Adrenal gland (tissue), 12 donors: ENCODE measurements around the gene IL11RA. TPM values are rescaled to one million over a fixed set of nuclear protein-coding genes. Genes with fewer than 3 reads are reported as not detected.

Experiments used
- DNase-seq, 7 donors: peaks; one replicate each; pipeline ENCODE4 v3.0.0-alpha.2; 2019 to 2020
- H3K27ac ChIP-seq, 5 donors: fragments of 200-600 bp; sonication (generic) in 4 of 5; 1 replicate in 3 of 5; 2 replicates in 2 of 5; pipeline versions ENCODE4 v1.5.1 to v1.8.0; 2016 to 2020; ENCODE audit warnings: mild to moderate bottlenecking in 1 of 5
- H3K27me3 ChIP-seq: fragments of 200-600 bp; 2 replicates; pipeline ENCODE4 v1.8.0; 2021
- H3K36me3 ChIP-seq, 2 donors: fragments of 200-600 bp; replicated peaks in 1 of 2; 1 replicate in 1 of 2; 2 replicates in 1 of 2; pipeline versions ENCODE4 v1.5.1 to v1.8.0; 2018 to 2022
- H3K4me1 ChIP-seq, 2 donors: fragments of 200-600 bp; replicated peaks in 1 of 2; 1 replicate in 1 of 2; 2 replicates in 1 of 2; pipeline versions ENCODE4 v1.5.1 to v1.8.0; 2018 to 2021
- H3K4me3 ChIP-seq, 4 donors: fragments of 200-600 bp; sonication (generic) in 3 of 4; one replicate each; pipeline ENCODE4 v1.5.1; 2016 to 2018
- H3K9me3 ChIP-seq, 3 donors: fragments of 200-600 bp; sonication (generic) in 1 of 3; replicated peaks in 1 of 3; 1 replicate in 2 of 3; 2 replicates in 1 of 3; pipeline versions ENCODE4 v1.5.1 to v1.8.0; 2016 to 2021
- CTCF ChIP-seq, 6 experiments: fragments of 450-650 bp in 4 of 6; fragments of 200-600 bp in 2 of 6; sonication (generic) in 1 of 6; IDR thresholded peaks; 1 replicate in 5 of 6; 2 replicates in 1 of 6; pipeline versions ENCODE4 v1.5.1 to v1.8.0; 2016 to 2021; ENCODE audit warnings: antibody characterized with exemption in 6 of 6, mild to moderate bottlenecking in 2 of 6, moderate library complexity in 1 of 6
- POLR2A ChIP-seq, 2 donors: fragments of 450-650 bp; IDR thresholded peaks; one replicate each; pipeline ENCODE4 v1.6.1; 2017; ENCODE audit warnings: antibody characterized with exemption in 2 of 2, mild to moderate bottlenecking in 2 of 2, moderate library complexity in 1 of 2
- WGBS, 4 donors: extraction: QIAGEN DNeasy Blood & Tissue Kit in 2 of 4; methylation state at CpG; one replicate each; pipeline versions ENCODE4 v1.1.5 to v1.1.7; 2013 to 2017; 5-methylcytosine and 5-hydroxymethylcytosine counted together
- intact Hi-C, 2 donors: fragments of 100-400 bp; cut with DNase I; formaldehyde crosslinking; loops; one replicate each; pipeline versions ENCODE4 v1.14.1 to v1.15.0; 2022 to 2023
- polyA plus RNA-seq, 3 donors: library from polyadenylated mRNA; stranded (reverse); fragments of 200-250 nt in 2 of 3; fragments of 350-450 nt in 1 of 3; fragmentation: Illumina TruSeq in 1 of 3; extraction: RNeasy Lipid Tissue Mini Kit (QIAGEN cat#74804) in 1 of 3; gene quantifications; one replicate each; pipeline ENCODE4 v1.2.3, GENCODE V29; 2013 to 2014
- total RNA-seq, 9 donors: library from RNA; depleted of rRNA in 4 of 9; stranded (reverse); fragments of >200 nt in 4 of 9; fragments of 120-200 nt in 1 of 9; fragmentation: NEBNext Ultra II Directional in 1 of 9; extraction: Animal tissue kit (Norgen Biotek cat#: 25700) in 1 of 9; gene quantifications; one replicate each; pipeline versions ENCODE4 v1.1.0 to v1.2.4, GENCODE V29; 2013 to 2023
- donor health status: healthy with polysubstance abuse.
- donor health status: Bipolar disorder and iron deficiency.
- donor health status: DM: yes; HTN: yes; CAD: no.
- donor health status: DM: no; HTN: no; CAD: no.
- donor health status: DM: no; HTN: no; CAD: no.
- donor health status: DM: yes; HTN: yes; CAD: no.

The IL11RA gene
- total and polyA plus RNA-seq, 12 donors = 5.2 to 53.7 (median 15.7) TPM

DNA sequence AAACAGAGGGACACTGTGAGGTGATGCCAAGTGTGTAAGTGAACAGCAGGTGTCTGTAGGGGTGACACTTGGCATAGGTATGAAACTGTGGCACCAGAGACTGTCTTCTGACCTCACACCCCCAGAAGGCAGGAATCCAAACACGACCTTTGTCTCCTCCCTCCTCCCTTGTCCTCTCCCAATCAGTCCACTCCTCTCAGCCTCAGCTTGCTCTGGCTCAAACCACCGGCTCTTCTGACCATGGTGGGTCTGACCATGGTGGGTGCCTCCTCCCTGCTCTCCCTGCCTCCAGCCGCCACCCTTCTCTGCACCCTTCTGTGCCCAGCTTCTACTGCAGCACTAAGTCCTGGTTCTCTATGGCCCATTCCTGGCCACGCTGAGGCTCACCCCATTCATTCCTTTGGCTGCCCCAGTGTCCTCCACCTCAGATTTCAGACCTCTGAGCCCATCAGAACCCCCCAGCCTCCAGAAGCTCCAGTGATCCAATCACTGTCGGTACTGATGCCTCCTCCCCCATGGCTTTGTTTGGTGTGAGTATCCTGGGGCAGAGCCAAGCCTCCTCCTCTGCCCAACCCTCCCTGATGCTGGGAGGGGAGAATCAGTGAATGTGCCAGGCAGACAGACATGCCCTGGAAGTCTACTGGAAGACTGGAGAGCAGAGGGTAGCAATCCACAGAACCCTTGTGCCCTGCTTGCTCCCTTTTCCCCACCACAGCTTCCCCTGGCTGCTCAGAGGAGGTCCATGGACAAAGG, 21.4 kb upstream of the IL11RA start:
- no peaks in the 10 kb centered on the region for H3K9me3 ChIP-seq
- intact Hi-C loops = no loop called here
- TF ChIP-seq POLR2A (IDR thresholded peaks at IDR 0.05) (no peak), CTCF (IDR thresholded peaks at IDR 0.05) (no peak)
- H3K4me1 ChIP-seq = peaks cover 7 to 11% of the 10 kb centered on the region in 2 donors
- peaks cover 0 to 6% of the 10 kb centered on the region in 2 donors for H3K36me3 ChIP-seq
- H3K4me3 ChIP-seq = no peak overlapping the region
- no peak for DNase-seq
- H3K27me3 ChIP-seq = peaks cover 36% of the 10 kb centered on the region
- H3K27ac ChIP-seq = no peak overlapping the region
- 33 to 51% (median 39%) methylated on average over 4 to 5 of the region's 5 CpGs for WGBS, 4 donors

DNA sequence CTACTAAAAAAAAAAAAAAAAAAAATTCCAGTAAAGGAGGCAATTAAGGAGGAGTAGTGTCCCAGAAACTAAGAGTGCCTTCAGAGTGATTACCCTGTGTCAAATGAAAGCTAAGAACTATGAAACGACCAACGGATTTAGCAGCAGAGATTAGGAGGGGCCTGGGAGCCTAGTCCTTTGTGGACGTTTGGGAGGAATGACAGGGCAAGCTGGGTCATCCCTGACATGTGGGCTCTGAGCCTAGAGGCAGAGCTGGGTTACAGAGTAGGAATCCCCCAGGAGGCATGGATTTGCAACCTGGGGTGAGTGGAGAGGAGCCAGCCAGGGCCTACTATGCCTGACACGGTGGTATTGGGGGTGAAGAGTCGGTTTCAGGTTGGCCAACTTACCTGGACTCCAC, 18.8 kb upstream of the IL11RA start:
- TF ChIP-seq POLR2A (IDR thresholded peaks at IDR 0.05) = no peak
- intact Hi-C loops = no loop called here
- H3K36me3 ChIP-seq = peaks cover 0 to 6% of the 10 kb centered on the region in 2 donors
- no peak overlapping the region for H3K4me3 ChIP-seq
- H3K9me3 ChIP-seq = no peaks in the 10 kb centered on the region
- no peak for DNase-seq
- peaks cover 19 to 28% of the 10 kb centered on the region in 2 donors for H3K4me1 ChIP-seq
- peaks cover 11% of the 10 kb centered on the region for H3K27me3 ChIP-seq
- WGBS, 4 donors = 51 to 63% (median 59%) methylated on average over 5 of the region's 5 CpGs
- no peak overlapping the region for H3K27ac ChIP-seq

DNA sequence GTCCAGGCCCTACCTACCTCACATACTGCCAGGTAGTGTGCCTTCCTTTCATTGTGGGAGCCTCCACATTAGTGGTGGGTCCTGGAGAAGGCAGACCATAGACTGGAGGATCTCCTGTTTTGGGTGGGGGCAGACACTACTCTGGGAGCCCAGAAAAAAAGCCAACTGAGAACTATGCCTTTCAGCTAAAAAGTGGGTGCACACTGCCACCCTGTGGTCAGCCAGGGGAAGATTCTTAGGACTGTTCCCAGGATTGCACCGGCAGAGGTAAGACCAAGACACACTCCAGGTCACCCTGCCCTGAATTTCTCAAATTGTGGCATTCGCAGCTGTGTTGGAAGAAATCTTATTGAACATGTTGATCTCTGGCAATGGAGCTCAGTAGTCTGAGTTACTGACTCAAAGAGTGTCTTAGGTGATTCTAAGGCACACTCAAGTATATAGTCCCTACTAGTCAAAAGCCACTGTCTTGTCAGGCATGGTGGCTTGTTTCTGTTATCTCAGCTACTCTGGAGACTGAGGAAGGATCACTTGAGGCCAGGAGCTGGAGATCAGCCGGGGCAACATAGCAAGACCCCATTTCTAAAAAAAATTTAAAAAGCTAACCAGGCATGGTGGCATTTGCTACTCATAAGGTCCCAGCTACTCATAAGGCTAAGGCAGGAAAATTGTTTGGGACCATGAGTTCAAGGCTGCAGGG, 18.0 kb upstream of the IL11RA start:
- TF ChIP-seq CTCF (IDR thresholded peaks at IDR 0.05) (peak; percentile 71 to 85 (median 79)), POLR2A (IDR thresholded peaks at IDR 0.05) (no peak)
- peaks cover 20 to 30% of the 10 kb centered on the region in 2 donors for H3K4me1 ChIP-seq
- H3K36me3 ChIP-seq = peaks cover 0 to 6% of the 10 kb centered on the region in 2 donors
- DNase-seq = peak; percentile 61 to 83 (median 70)
- no peak overlapping the region for H3K4me3 ChIP-seq
- no peaks in the 10 kb centered on the region for H3K9me3 ChIP-seq
- intact Hi-C loops = no loop called here
- H3K27ac ChIP-seq = no peak overlapping the region
- H3K27me3 ChIP-seq = peaks cover 7% of the 10 kb centered on the region
- 18 to 21% (median 19%) methylated on average over 3 of the region's 3 CpGs for WGBS, 4 donors

DNA sequence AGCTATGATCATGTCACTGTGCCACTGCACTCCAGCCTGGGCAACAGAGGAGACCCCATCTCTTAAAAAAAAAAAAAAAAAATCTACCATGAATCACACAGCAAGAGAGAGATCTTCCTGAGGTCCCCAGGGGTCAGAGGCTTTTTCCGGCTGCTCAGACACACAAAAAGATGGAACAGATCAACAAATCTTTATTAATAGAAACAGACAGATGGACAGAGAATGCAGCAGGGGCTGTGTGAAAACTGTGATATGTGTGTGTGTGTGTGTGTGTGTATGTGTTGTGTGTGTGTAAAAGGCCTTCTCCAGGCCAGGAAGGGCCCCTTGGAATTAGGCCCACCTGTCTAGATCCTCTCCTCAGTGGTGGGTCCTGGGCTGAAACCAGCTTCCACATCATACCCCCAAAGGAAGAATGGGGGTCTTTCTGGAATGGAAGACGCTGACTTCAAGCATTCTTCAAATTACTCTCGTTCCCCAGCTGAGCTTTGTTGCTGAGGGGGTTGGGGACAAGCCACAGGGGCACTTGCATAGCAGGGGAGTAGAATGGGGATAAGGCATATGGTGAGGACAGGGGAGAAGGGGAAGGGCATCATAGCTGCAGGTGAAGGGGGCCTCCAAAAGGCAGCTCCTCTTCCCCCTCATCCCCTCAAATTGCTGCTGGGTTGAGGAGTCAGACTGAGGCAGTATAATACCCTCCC, 17.3 kb upstream of the IL11RA start:
- no peak for DNase-seq
- Histone ChIP-seq H3K4me1 (peaks cover 19 to 26% of the 10 kb centered on the region in 2 donors), H3K36me3 (peaks cover 0 to 6% of the 10 kb centered on the region in 2 donors), H3K9me3 (no peaks in the 10 kb centered on the region), H3K27ac (no peak overlapping the region), H3K27me3 (no peaks in the 10 kb centered on the region), H3K4me3 (no peak overlapping the region)
- 72 to 83% (median 78%) methylated on average over 3 of the region's 3 CpGs for WGBS, 4 donors
- no peak for TF ChIP-seq POLR2A (IDR thresholded peaks at IDR 0.05)
- TF ChIP-seq CTCF (IDR thresholded peaks at IDR 0.05) = no peak
- intact Hi-C loops = no loop called here
